ENCODE measurements around the gene SPTB.

The SPTB gene

GRCh38 chr14:64709126-64709525 is 170.6 kb downstream of the SPTB start:
- no peak for TF ChIP-seq CTCF (conservative IDR thresholded peaks at IDR 0.05; ENCODE audit: low read depth, low read length)
- H3K4me3 ChIP-seq (ENCODE audit: low read depth, low read length), result no peak overlapping the region
- DNase-seq (ENCODE audit: low read depth), result no peak

GRCh38 chr14:64708148-64709004 is 171.3 kb downstream of the SPTB start:
- no peak for TF ChIP-seq CTCF (conservative IDR thresholded peaks at IDR 0.05; ENCODE audit: low read depth, low read length)
- H3K4me3 ChIP-seq (ENCODE audit: low read depth, low read length), result no peak overlapping the region
- DNase-seq (ENCODE audit: low read depth), result peak; percentile 57

- peak; percentile 88 for DNase-seq (ENCODE audit: low read depth)
- no peak for TF ChIP-seq CTCF (conservative IDR thresholded peaks at IDR 0.05; ENCODE audit: low read depth, low read length)
Observed at GRCh38 chr14:64707661-64708060, 172.0 kb downstream of the SPTB start.

GRCh38 chr14:64706593-64707193 is 173.0 kb downstream of the SPTB start:
- no peak overlapping the region for H3K4me3 ChIP-seq (ENCODE audit: low read depth, low read length)
- no peak for TF ChIP-seq CTCF (conservative IDR thresholded peaks at IDR 0.05; ENCODE audit: low read depth, low read length)
- DNase-seq (ENCODE audit: low read depth), result no peak

More at GRCh38 chr14:64707661-64708060, 172.0 kb downstream of the SPTB start:
- no peak overlapping the region for H3K4me3 ChIP-seq (ENCODE audit: low read depth, low read length)

- no peak for TF ChIP-seq CTCF (conservative IDR thresholded peaks at IDR 0.05; ENCODE audit: low read depth, low read length)
- no peak for DNase-seq (ENCODE audit: low read depth)
- peak overlapping the region; percentile 75 for H3K4me3 ChIP-seq (ENCODE audit: low read depth, low read length)
Observed at GRCh38 chr14:64706119-64706592, 173.6 kb downstream of the SPTB start.

GRCh38 chr14:64705381-64706118 is 174.2 kb downstream of the SPTB start:
- DNase-seq (ENCODE audit: low read depth), result no peak
- peak overlapping the region; percentile 75 for H3K4me3 ChIP-seq (ENCODE audit: low read depth, low read length)
- TF ChIP-seq CTCF (conservative IDR thresholded peaks at IDR 0.05; ENCODE audit: low read depth, low read length), result no peak

Measured in choroid plexus epithelial cell (primary cell).